Measurements from ENCODE around the gene GPHN.

The GPHN gene

GRCh38 chr14:66596241-66596985 is 88.5 kb downstream of the GPHN start:
- Histone ChIP-seq H3K9me3 (ENCODE audit: control insufficient read depth in 2 of 2, low read length in 2 of 2) (peaks cover 0 to 5% of the 10 kb centered on the region in 2 donors), H3K36me3 (ENCODE audit: control insufficient read depth in 2 of 2, insufficient read depth in 2 of 2, low read length in 2 of 2) (no peaks in the 10 kb centered on the region), H3K27me3 (ENCODE audit: control insufficient read depth in 1 of 2, insufficient read depth in 2 of 2, low read length in 2 of 2) (no peaks in the 10 kb centered on the region), H3K9ac (ENCODE audit: low read length in 2 of 2) (no peak overlapping the region), H3K4me1 (ENCODE audit: control insufficient read depth, insufficient read depth, low read length) (no peaks in the 10 kb centered on the region), H3K27ac (ENCODE audit: low read length) (no peak overlapping the region), H3K4me3 (ENCODE audit: low read length in 2 of 2) (no peak overlapping the region)

GRCh38 chr14:66600416-66600815 is 92.5 kb downstream of the GPHN start:
- Histone ChIP-seq H3K36me3 (ENCODE audit: control insufficient read depth in 2 of 2, insufficient read depth in 2 of 2, low read length in 2 of 2) (no peaks in the 10 kb centered on the region), H3K27ac (ENCODE audit: low read length) (no peak overlapping the region), H3K9ac (ENCODE audit: low read length in 2 of 2) (no peak overlapping the region), H3K4me3 (ENCODE audit: low read length in 2 of 2) (no peak overlapping the region), H3K27me3 (ENCODE audit: control insufficient read depth in 1 of 2, insufficient read depth in 2 of 2, low read length in 2 of 2) (no peaks in the 10 kb centered on the region), H3K9me3 (ENCODE audit: control insufficient read depth in 2 of 2, low read length in 2 of 2) (peaks cover 0 to 5% of the 10 kb centered on the region in 2 donors), H3K4me1 (ENCODE audit: control insufficient read depth, insufficient read depth, low read length) (no peaks in the 10 kb centered on the region)

- Histone ChIP-seq H3K27me3 (ENCODE audit: control insufficient read depth in 1 of 2, insufficient read depth in 2 of 2, low read length in 2 of 2) (no peaks in the 10 kb centered on the region), H3K27ac (ENCODE audit: low read length) (no peak overlapping the region), H3K9me3 (ENCODE audit: control insufficient read depth in 2 of 2, low read length in 2 of 2) (no peaks in the 10 kb centered on the region), H3K4me3 (ENCODE audit: low read length in 2 of 2) (no peak overlapping the region), H3K4me1 (ENCODE audit: control insufficient read depth, insufficient read depth, low read length) (no peaks in the 10 kb centered on the region), H3K9ac (ENCODE audit: low read length in 2 of 2) (no peak overlapping the region), H3K36me3 (ENCODE audit: control insufficient read depth in 2 of 2, insufficient read depth in 2 of 2, low read length in 2 of 2) (no peaks in the 10 kb centered on the region)
Observed at GRCh38 chr14:66601932-66602578, 94.1 kb downstream of the GPHN start.

GRCh38 chr14:66603945-66604344 is 96.0 kb downstream of the GPHN start:
- Histone ChIP-seq H3K36me3 (ENCODE audit: control insufficient read depth in 2 of 2, insufficient read depth in 2 of 2, low read length in 2 of 2) (no peaks in the 10 kb centered on the region), H3K27me3 (ENCODE audit: control insufficient read depth in 1 of 2, insufficient read depth in 2 of 2, low read length in 2 of 2) (no peaks in the 10 kb centered on the region), H3K27ac (ENCODE audit: low read length) (no peak overlapping the region), H3K4me3 (ENCODE audit: low read length in 2 of 2) (no peak overlapping the region), H3K9ac (ENCODE audit: low read length in 2 of 2) (no peak overlapping the region), H3K9me3 (ENCODE audit: control insufficient read depth in 2 of 2, low read length in 2 of 2) (no peaks in the 10 kb centered on the region), H3K4me1 (ENCODE audit: control insufficient read depth, insufficient read depth, low read length) (no peaks in the 10 kb centered on the region)

- Histone ChIP-seq H3K27ac (ENCODE audit: low read length) (no peak overlapping the region), H3K4me3 (ENCODE audit: low read length in 2 of 2) (no peak overlapping the region), H3K36me3 (ENCODE audit: control insufficient read depth in 2 of 2, insufficient read depth in 2 of 2, low read length in 2 of 2) (no peaks in the 10 kb centered on the region), H3K27me3 (ENCODE audit: control insufficient read depth in 1 of 2, insufficient read depth in 2 of 2, low read length in 2 of 2) (no peaks in the 10 kb centered on the region), H3K9me3 (ENCODE audit: control insufficient read depth in 2 of 2, low read length in 2 of 2) (no peaks in the 10 kb centered on the region), H3K4me1 (ENCODE audit: control insufficient read depth, insufficient read depth, low read length) (no peaks in the 10 kb centered on the region), H3K9ac (ENCODE audit: low read length in 2 of 2) (no peak overlapping the region)
Observed at GRCh38 chr14:66606826-66607225, 98.9 kb downstream of the GPHN start.

- H3K4me1 ChIP-seq (ENCODE audit: control insufficient read depth, insufficient read depth, low read length), result no peaks in the 10 kb centered on the region
- H3K9ac ChIP-seq (ENCODE audit: low read length in 2 of 2), result no peak overlapping the region
- H3K9me3 ChIP-seq (ENCODE audit: control insufficient read depth in 2 of 2, low read length in 2 of 2), result no peaks in the 10 kb centered on the region
- no peaks in the 10 kb centered on the region for H3K27me3 ChIP-seq (ENCODE audit: control insufficient read depth in 1 of 2, insufficient read depth in 2 of 2, low read length in 2 of 2)
- no peaks in the 10 kb centered on the region for H3K36me3 ChIP-seq (ENCODE audit: control insufficient read depth in 2 of 2, insufficient read depth in 2 of 2, low read length in 2 of 2)
- H3K4me3 ChIP-seq (ENCODE audit: low read length in 2 of 2), result no peak overlapping the region
- no peak overlapping the region for H3K27ac ChIP-seq (ENCODE audit: low read length)
Observed at GRCh38 chr14:66610154-66610563, 102.2 kb downstream of the GPHN start.

- Histone ChIP-seq H3K27ac (ENCODE audit: low read length) (no peak overlapping the region), H3K27me3 (ENCODE audit: control insufficient read depth in 1 of 2, insufficient read depth in 2 of 2, low read length in 2 of 2) (no peaks in the 10 kb centered on the region), H3K9me3 (ENCODE audit: control insufficient read depth in 2 of 2, low read length in 2 of 2) (peaks cover 2 to 7% of the 10 kb centered on the region in 2 donors), H3K4me1 (ENCODE audit: control insufficient read depth, insufficient read depth, low read length) (no peaks in the 10 kb centered on the region), H3K36me3 (ENCODE audit: control insufficient read depth in 2 of 2, insufficient read depth in 2 of 2, low read length in 2 of 2) (no peaks in the 10 kb centered on the region), H3K4me3 (ENCODE audit: low read length in 2 of 2) (no peak overlapping the region), H3K9ac (ENCODE audit: low read length in 2 of 2) (no peak overlapping the region)
Observed at GRCh38 chr14:66613344-66613743, 105.4 kb downstream of the GPHN start.

- H3K27me3 ChIP-seq (ENCODE audit: control insufficient read depth in 1 of 2, insufficient read depth in 2 of 2, low read length in 2 of 2), result no peaks in the 10 kb centered on the region
- no peaks in the 10 kb centered on the region for H3K4me1 ChIP-seq (ENCODE audit: control insufficient read depth, insufficient read depth, low read length)
- peaks cover 2 to 7% of the 10 kb centered on the region in 2 donors for H3K9me3 ChIP-seq (ENCODE audit: control insufficient read depth in 2 of 2, low read length in 2 of 2)
- no peak overlapping the region for H3K4me3 ChIP-seq (ENCODE audit: low read length in 2 of 2)
- H3K36me3 ChIP-seq (ENCODE audit: control insufficient read depth in 2 of 2, insufficient read depth in 2 of 2, low read length in 2 of 2), result no peaks in the 10 kb centered on the region
- no peak overlapping the region for H3K9ac ChIP-seq (ENCODE audit: low read length in 2 of 2)
- H3K27ac ChIP-seq (ENCODE audit: low read length), result no peak overlapping the region
Observed at GRCh38 chr14:66619952-66620351, 112.0 kb downstream of the GPHN start.

GRCh38 chr14:66623838-66624237 is 115.9 kb downstream of the GPHN start:
- no peak overlapping the region for H3K4me3 ChIP-seq (ENCODE audit: low read length in 2 of 2)
- no peaks in the 10 kb centered on the region for H3K36me3 ChIP-seq (ENCODE audit: control insufficient read depth in 2 of 2, insufficient read depth in 2 of 2, low read length in 2 of 2)
- no peaks in the 10 kb centered on the region for H3K4me1 ChIP-seq (ENCODE audit: control insufficient read depth, insufficient read depth, low read length)
- H3K9ac ChIP-seq (ENCODE audit: low read length in 2 of 2), result no peak overlapping the region
- H3K27me3 ChIP-seq (ENCODE audit: control insufficient read depth in 1 of 2, insufficient read depth in 2 of 2, low read length in 2 of 2), result no peaks in the 10 kb centered on the region
- H3K9me3 ChIP-seq (ENCODE audit: control insufficient read depth in 2 of 2, low read length in 2 of 2), result no peaks in the 10 kb centered on the region
- no peak overlapping the region for H3K27ac ChIP-seq (ENCODE audit: low read length)

GRCh38 chr14:66624336-66624937 is 116.5 kb downstream of the GPHN start:
- Histone ChIP-seq H3K36me3 (ENCODE audit: control insufficient read depth in 2 of 2, insufficient read depth in 2 of 2, low read length in 2 of 2) (no peaks in the 10 kb centered on the region), H3K27me3 (ENCODE audit: control insufficient read depth in 1 of 2, insufficient read depth in 2 of 2, low read length in 2 of 2) (no peaks in the 10 kb centered on the region), H3K4me1 (ENCODE audit: control insufficient read depth, insufficient read depth, low read length) (no peaks in the 10 kb centered on the region), H3K9me3 (ENCODE audit: control insufficient read depth in 2 of 2, low read length in 2 of 2) (no peaks in the 10 kb centered on the region), H3K4me3 (ENCODE audit: low read length in 2 of 2) (no peak overlapping the region), H3K9ac (ENCODE audit: low read length in 2 of 2) (no peak overlapping the region), H3K27ac (ENCODE audit: low read length) (no peak overlapping the region)

GRCh38 chr14:66628636-66629035 is 120.7 kb downstream of the GPHN start:
- no peak overlapping the region for H3K9ac ChIP-seq (ENCODE audit: low read length in 2 of 2)
- no peaks in the 10 kb centered on the region for H3K27me3 ChIP-seq (ENCODE audit: control insufficient read depth in 1 of 2, insufficient read depth in 2 of 2, low read length in 2 of 2)
- H3K36me3 ChIP-seq (ENCODE audit: control insufficient read depth in 2 of 2, insufficient read depth in 2 of 2, low read length in 2 of 2), result no peaks in the 10 kb centered on the region
- H3K9me3 ChIP-seq (ENCODE audit: control insufficient read depth in 2 of 2, low read length in 2 of 2), result no peaks in the 10 kb centered on the region
- no peak overlapping the region for H3K4me3 ChIP-seq (ENCODE audit: low read length in 2 of 2)
- H3K27ac ChIP-seq (ENCODE audit: low read length), result no peak overlapping the region
- H3K4me1 ChIP-seq (ENCODE audit: control insufficient read depth, insufficient read depth, low read length), result no peaks in the 10 kb centered on the region

Data from stomach smooth muscle (tissue), 2 donors.